ENCODE data around the gene BMPER.

DNA sequence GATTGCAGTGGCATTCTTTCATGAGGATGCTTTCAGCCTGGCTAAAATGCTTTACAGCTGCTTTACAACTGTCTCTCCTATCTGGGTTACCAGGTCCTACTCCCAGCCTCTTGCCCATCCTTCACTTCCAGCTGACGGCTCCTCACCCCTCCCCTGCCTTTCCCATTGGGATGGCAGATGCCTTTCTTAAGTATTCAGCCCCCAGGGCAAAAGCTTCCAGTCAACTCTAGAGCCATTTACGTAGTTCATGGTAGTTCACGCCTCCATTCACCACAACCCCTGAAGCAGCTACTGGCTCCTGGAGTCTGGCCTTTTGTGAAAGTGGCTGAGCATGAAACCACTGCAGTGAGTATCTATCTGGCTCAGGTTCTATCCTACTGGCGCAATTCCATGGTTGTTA is 17.2 kb upstream of the BMPER start:
- TF ChIP-seq POLR2AphosphoS5 (IDR thresholded peaks at IDR 0.05; ENCODE audit: borderline replicate concordance, low read depth, low read length) (no peak), EZH2 (IDR thresholded peaks at IDR 0.05) (no peak)

All from SK-N-MC (cell line).